ENCODE measurements around the gene HERC4.
"Not testable (repeated sequence)": the region's sequence is repeated elsewhere in the genome, so short reads cannot be mapped to it uniquely, and the experiment has no call there.

Gene HERC4

GRCh38 chr10:68047554-68048327 is 27.3 kb downstream of the HERC4 start:
- Histone ChIP-seq H3K4me1 (ENCODE audit: control insufficient read depth, insufficient read depth, low read length) (peaks cover 8% of the 10 kb centered on the region; the same call in 1 of the 2 replicates), H3K9me3 (ENCODE audit: control insufficient read depth, insufficient read depth, low read length) (no peaks in the 10 kb centered on the region), H3K27me3 (ENCODE audit: control insufficient read depth, insufficient read depth, low read length) (no peaks in the 10 kb centered on the region), H3K27ac (ENCODE audit: low read depth, low read length) (no peak overlapping the region), H3K9ac (ENCODE audit: low read depth, low read length) (no peak overlapping the region), H3K4me3 (ENCODE audit: low read depth, low read length) (no peak overlapping the region), H3K36me3 (ENCODE audit: control insufficient read depth, insufficient read depth, low read length) (peaks cover 3% of the 10 kb centered on the region; the same call in 1 of the 2 replicates)

GRCh38 chr10:68047122-68047521 is 28.0 kb downstream of the HERC4 start:
- H3K36me3 ChIP-seq (ENCODE audit: control insufficient read depth, insufficient read depth, low read length), result peaks cover 3% of the 10 kb centered on the region; the same call in 1 of the 2 replicates
- H3K9ac ChIP-seq (ENCODE audit: low read depth, low read length), result no peak overlapping the region
- H3K27me3 ChIP-seq (ENCODE audit: control insufficient read depth, insufficient read depth, low read length), result no peaks in the 10 kb centered on the region
- H3K4me1 ChIP-seq (ENCODE audit: control insufficient read depth, insufficient read depth, low read length), result peaks cover 8% of the 10 kb centered on the region; the same call in 1 of the 2 replicates
- H3K9me3 ChIP-seq (ENCODE audit: control insufficient read depth, insufficient read depth, low read length), result no peaks in the 10 kb centered on the region
- H3K27ac ChIP-seq (ENCODE audit: low read depth, low read length), result no peak overlapping the region
- no peak overlapping the region for H3K4me3 ChIP-seq (ENCODE audit: low read depth, low read length)

- Histone ChIP-seq H3K4me1 (ENCODE audit: control insufficient read depth, insufficient read depth, low read length) (peaks cover 8% of the 10 kb centered on the region; the same call in 1 of the 2 replicates), H3K9ac (ENCODE audit: low read depth, low read length) (no peak overlapping the region), H3K4me3 (ENCODE audit: low read depth, low read length) (no peak overlapping the region), H3K27ac (ENCODE audit: low read depth, low read length) (no peak overlapping the region), H3K36me3 (ENCODE audit: control insufficient read depth, insufficient read depth, low read length) (peaks cover 5% of the 10 kb centered on the region; the same call in 1 of the 2 replicates), H3K27me3 (ENCODE audit: control insufficient read depth, insufficient read depth, low read length) (no peaks in the 10 kb centered on the region), H3K9me3 (ENCODE audit: control insufficient read depth, insufficient read depth, low read length) (no peaks in the 10 kb centered on the region)
Measured at GRCh38 chr10:68046642-68047041, 28.4 kb downstream of the HERC4 start.

- Histone ChIP-seq H3K27ac (ENCODE audit: low read depth, low read length) (no peak overlapping the region), H3K9me3 (ENCODE audit: control insufficient read depth, insufficient read depth, low read length) (no peaks in the 10 kb centered on the region), H3K36me3 (ENCODE audit: control insufficient read depth, insufficient read depth, low read length) (peaks cover 20% of the 10 kb centered on the region), H3K4me3 (ENCODE audit: low read depth, low read length) (no peak overlapping the region), H3K27me3 (ENCODE audit: control insufficient read depth, insufficient read depth, low read length) (no peaks in the 10 kb centered on the region), H3K9ac (ENCODE audit: low read depth, low read length) (no peak overlapping the region), H3K4me1 (ENCODE audit: control insufficient read depth, insufficient read depth, low read length) (peaks cover 8% of the 10 kb centered on the region; the same call in 1 of the 2 replicates)
Measured at GRCh38 chr10:68043030-68043429, 32.1 kb downstream of the HERC4 start.

GRCh38 chr10:68032113-68032512 is 43.0 kb downstream of the HERC4 start:
- Histone ChIP-seq H3K36me3 (ENCODE audit: control insufficient read depth, insufficient read depth, low read length) (peaks cover 67% of the 10 kb centered on the region), H3K27me3 (ENCODE audit: control insufficient read depth, insufficient read depth, low read length) (no peaks in the 10 kb centered on the region), H3K4me1 (ENCODE audit: control insufficient read depth, insufficient read depth, low read length) (no peaks in the 10 kb centered on the region), H3K27ac (ENCODE audit: low read depth, low read length) (no peak overlapping the region), H3K4me3 (ENCODE audit: low read depth, low read length) (no peak overlapping the region), H3K9ac (ENCODE audit: low read depth, low read length) (no peak overlapping the region), H3K9me3 (ENCODE audit: control insufficient read depth, insufficient read depth, low read length) (no peaks in the 10 kb centered on the region)

GRCh38 chr10:68027429-68027828 is 47.7 kb downstream of the HERC4 start:
- Histone ChIP-seq H3K9ac (ENCODE audit: low read depth, low read length) (no peak overlapping the region), H3K36me3 (ENCODE audit: control insufficient read depth, insufficient read depth, low read length) (peaks cover 76% of the 10 kb centered on the region), H3K27me3 (ENCODE audit: control insufficient read depth, insufficient read depth, low read length) (no peaks in the 10 kb centered on the region), H3K4me3 (ENCODE audit: low read depth, low read length) (no peak overlapping the region), H3K4me1 (ENCODE audit: control insufficient read depth, insufficient read depth, low read length) (no peaks in the 10 kb centered on the region), H3K9me3 (ENCODE audit: control insufficient read depth, insufficient read depth, low read length) (no peaks in the 10 kb centered on the region), H3K27ac (ENCODE audit: low read depth, low read length) (no peak overlapping the region)

- Histone ChIP-seq H3K36me3 (ENCODE audit: control insufficient read depth, insufficient read depth, low read length) (peaks cover 62% of the 10 kb centered on the region), H3K27ac (ENCODE audit: low read depth, low read length) (no peak overlapping the region), H3K9ac (ENCODE audit: low read depth, low read length) (no peak overlapping the region), H3K4me1 (ENCODE audit: control insufficient read depth, insufficient read depth, low read length) (no peaks in the 10 kb centered on the region), H3K9me3 (ENCODE audit: control insufficient read depth, insufficient read depth, low read length) (no peaks in the 10 kb centered on the region), H3K4me3 (ENCODE audit: low read depth, low read length) (no peak overlapping the region), H3K27me3 (ENCODE audit: control insufficient read depth, insufficient read depth, low read length) (no peaks in the 10 kb centered on the region)
Measured at GRCh38 chr10:68023292-68023691, 51.8 kb downstream of the HERC4 start.

GRCh38 chr10:68022324-68022723 is 52.8 kb downstream of the HERC4 start:
- not testable (repeated sequence) for H3K4me1 ChIP-seq (ENCODE audit: control insufficient read depth, insufficient read depth, low read length); H3K4me3 ChIP-seq (ENCODE audit: low read depth, low read length); H3K9ac ChIP-seq (ENCODE audit: low read depth, low read length); H3K27ac ChIP-seq (ENCODE audit: low read depth, low read length); H3K9me3 ChIP-seq (ENCODE audit: control insufficient read depth, insufficient read depth, low read length); H3K27me3 ChIP-seq (ENCODE audit: control insufficient read depth, insufficient read depth, low read length)
- H3K36me3 ChIP-seq (ENCODE audit: control insufficient read depth, insufficient read depth, low read length), result peaks cover 61% of the 10 kb centered on the region

- H3K27ac ChIP-seq (ENCODE audit: low read depth, low read length); H3K27me3 ChIP-seq (ENCODE audit: control insufficient read depth, insufficient read depth, low read length); H3K4me3 ChIP-seq (ENCODE audit: low read depth, low read length); H3K9ac ChIP-seq (ENCODE audit: low read depth, low read length); H3K4me1 ChIP-seq (ENCODE audit: control insufficient read depth, insufficient read depth, low read length); H3K9me3 ChIP-seq (ENCODE audit: control insufficient read depth, insufficient read depth, low read length): not testable (repeated sequence)
- peaks cover 44% of the 10 kb centered on the region for H3K36me3 ChIP-seq (ENCODE audit: control insufficient read depth, insufficient read depth, low read length)
Measured at GRCh38 chr10:68016519-68016918, 58.6 kb downstream of the HERC4 start.

GRCh38 chr10:68010426-68010940 is 64.6 kb downstream of the HERC4 start:
- Histone ChIP-seq H3K27me3 (ENCODE audit: control insufficient read depth, insufficient read depth, low read length) (no peaks in the 10 kb centered on the region), H3K9me3 (ENCODE audit: control insufficient read depth, insufficient read depth, low read length) (no peaks in the 10 kb centered on the region), H3K4me1 (ENCODE audit: control insufficient read depth, insufficient read depth, low read length) (peaks cover 3% of the 10 kb centered on the region; the same call in 1 of the 2 replicates), H3K27ac (ENCODE audit: low read depth, low read length) (no peak overlapping the region), H3K36me3 (ENCODE audit: control insufficient read depth, insufficient read depth, low read length) (peaks cover 50% of the 10 kb centered on the region), H3K4me3 (ENCODE audit: low read depth, low read length) (no peak overlapping the region), H3K9ac (ENCODE audit: low read depth, low read length) (no peak overlapping the region)

- Histone ChIP-seq H3K4me3 (ENCODE audit: low read depth, low read length) (no peak overlapping the region), H3K27ac (ENCODE audit: low read depth, low read length) (no peak overlapping the region), H3K36me3 (ENCODE audit: control insufficient read depth, insufficient read depth, low read length) (peaks cover 46% of the 10 kb centered on the region), H3K27me3 (ENCODE audit: control insufficient read depth, insufficient read depth, low read length) (no peaks in the 10 kb centered on the region), H3K9me3 (ENCODE audit: control insufficient read depth, insufficient read depth, low read length) (no peaks in the 10 kb centered on the region), H3K9ac (ENCODE audit: low read depth, low read length) (no peak overlapping the region), H3K4me1 (ENCODE audit: control insufficient read depth, insufficient read depth, low read length) (no peaks in the 10 kb centered on the region)
Measured at GRCh38 chr10:68007356-68007755, 67.7 kb downstream of the HERC4 start.

All from HUES48 (cell line).